Stimulated activated CD4-positive, alpha-beta T cell treated with anti-CD3 and anti-CD28 coated beads, Interleukin-2, amount 100 ng/mL, for 48 hours (primary cell): ENCODE data around the gene LMAN2.
"Not testable (repeated sequence)": the region's sequence is repeated elsewhere in the genome, so short reads cannot be mapped to it uniquely, and the experiment has no call there.

ENCODE experiments used
- DNase-seq, 2 donors: peaks; one replicate each; pipeline ENCODE4 v3.0.0-alpha.2; 2020

LMAN2 gene

GRCh38 chr5:177320879-177321278 lies 30.6 kb downstream of the LMAN2 start:
- no peak for DNase-seq

- DNase-seq = no peak
Measured at GRCh38 chr5:177319913-177320588, 31.4 kb downstream of the LMAN2 start.

- DNase-seq = peak; percentile 73 to 76
Measured at GRCh38 chr5:177317959-177318377, 33.5 kb downstream of the LMAN2 start.

DNA sequence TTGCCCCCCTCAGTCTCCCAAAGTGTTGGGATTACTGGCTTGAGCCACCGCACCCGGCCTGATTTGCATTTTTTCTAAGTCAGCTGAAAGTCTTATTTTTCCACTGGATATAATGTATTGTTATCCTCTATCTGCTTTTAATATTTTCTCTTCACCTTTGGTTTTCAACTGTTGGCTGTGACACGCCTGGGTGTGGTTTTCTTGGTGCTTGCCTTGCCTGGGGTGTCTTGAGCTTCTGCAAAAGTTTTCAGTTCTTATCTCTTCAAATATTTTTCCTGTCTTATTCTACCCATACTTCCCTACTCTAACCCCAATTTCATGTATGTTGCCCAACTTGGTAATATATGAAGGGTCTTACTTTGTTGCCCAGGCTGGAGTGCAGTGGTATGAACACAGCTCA lies 35.5 kb downstream of the LMAN2 start:
- DNase-seq = no peak

- DNase-seq = no peak
Measured at GRCh38 chr5:177315411-177315810, 36.1 kb downstream of the LMAN2 start.

GRCh38 chr5:177314376-177315342 lies 36.8 kb downstream of the LMAN2 start:
- DNase-seq = no peak

- DNase-seq = no peak
Measured at GRCh38 chr5:177313561-177314259, 37.8 kb downstream of the LMAN2 start.

- DNase-seq = no peak
Measured at GRCh38 chr5:177312649-177313181, 38.8 kb downstream of the LMAN2 start.

DNA sequence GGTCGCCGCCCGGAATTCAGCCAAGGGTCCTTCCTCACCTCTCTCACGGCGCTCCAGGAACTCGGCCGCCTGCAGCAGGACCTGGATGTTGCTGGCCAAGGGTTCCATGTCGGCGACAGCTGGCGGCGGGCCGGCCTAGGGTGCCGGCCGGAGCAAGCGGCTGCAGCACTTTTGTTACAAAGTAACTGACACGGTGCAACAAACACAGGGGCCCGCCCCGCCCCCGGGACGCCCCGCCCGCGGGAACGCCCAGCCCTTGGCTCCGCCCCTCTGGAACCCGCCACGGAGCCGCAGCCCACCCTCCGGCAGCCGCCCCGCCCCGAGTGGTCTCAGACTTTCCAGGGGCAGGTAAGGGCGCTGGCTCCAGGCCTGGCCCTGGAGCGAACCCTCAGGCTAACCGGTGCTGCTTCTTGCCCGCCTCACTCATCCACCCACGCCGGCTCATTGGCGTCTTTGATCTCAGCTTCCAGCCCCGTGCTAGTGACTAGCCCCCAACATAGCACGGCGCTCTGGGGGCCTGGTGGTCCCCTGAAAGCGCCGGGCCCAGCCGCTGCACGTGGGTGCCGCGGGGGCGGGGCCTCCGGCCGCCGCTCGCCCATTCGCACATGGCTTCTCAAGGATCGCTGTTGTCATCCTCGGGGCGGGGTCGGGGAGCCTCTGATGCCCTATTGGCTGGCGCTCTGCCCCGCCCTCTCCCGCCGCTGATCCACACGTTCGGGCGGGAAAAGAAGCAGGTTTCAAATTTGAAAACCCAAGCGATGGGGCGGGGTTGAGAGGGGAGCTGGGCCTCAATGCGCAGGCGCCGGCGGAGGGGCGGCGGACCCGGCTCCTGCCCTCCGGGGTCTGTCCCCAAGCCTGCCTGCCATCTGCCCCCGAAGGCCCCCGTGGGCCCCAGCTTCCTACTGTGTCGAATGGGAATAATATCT lies 39.5 kb downstream of the LMAN2 start, which contains the start of gene MXD3:
MXD3 (minus strand) TSS at position 176 of the 926 bp plus-strand sequence; CDS start at position 108, 68 bp downstream.
- peak; percentile 94 to 95 for DNase-seq

GRCh38 chr5:177311392-177311722 lies 40.1 kb downstream of the LMAN2 start:
- DNase-seq = no peak

GRCh38 chr5:177310757-177311391 lies 40.6 kb downstream of the LMAN2 start:
- no peak for DNase-seq

- no peak for DNase-seq
Measured at GRCh38 chr5:177310332-177310731, 41.1 kb downstream of the LMAN2 start.

- peak; percentile 70 to 79 for DNase-seq
Measured at GRCh38 chr5:177309351-177310191, 41.9 kb downstream of the LMAN2 start.

DNA sequence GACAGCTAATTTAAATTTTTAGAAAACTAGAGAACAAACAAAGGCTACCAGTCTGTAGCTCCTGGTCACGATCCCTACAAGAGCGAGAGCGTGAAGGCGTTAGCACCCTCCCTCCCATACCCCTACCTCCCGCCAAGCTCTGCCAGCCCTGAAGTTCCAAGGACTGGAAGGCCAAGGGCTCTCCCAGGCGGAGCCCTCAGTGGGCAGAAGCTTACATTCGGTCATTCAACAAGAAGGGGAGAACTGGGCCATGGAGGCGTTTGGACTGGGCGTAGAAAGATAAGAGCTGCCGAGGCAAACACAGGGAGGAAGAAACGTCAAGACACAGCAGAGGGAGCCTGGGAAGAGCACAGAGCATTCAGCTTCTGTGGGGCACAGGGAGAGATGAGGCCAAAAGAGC lies 42.7 kb downstream of the LMAN2 start:
- DNase-seq = no peak

DNA sequence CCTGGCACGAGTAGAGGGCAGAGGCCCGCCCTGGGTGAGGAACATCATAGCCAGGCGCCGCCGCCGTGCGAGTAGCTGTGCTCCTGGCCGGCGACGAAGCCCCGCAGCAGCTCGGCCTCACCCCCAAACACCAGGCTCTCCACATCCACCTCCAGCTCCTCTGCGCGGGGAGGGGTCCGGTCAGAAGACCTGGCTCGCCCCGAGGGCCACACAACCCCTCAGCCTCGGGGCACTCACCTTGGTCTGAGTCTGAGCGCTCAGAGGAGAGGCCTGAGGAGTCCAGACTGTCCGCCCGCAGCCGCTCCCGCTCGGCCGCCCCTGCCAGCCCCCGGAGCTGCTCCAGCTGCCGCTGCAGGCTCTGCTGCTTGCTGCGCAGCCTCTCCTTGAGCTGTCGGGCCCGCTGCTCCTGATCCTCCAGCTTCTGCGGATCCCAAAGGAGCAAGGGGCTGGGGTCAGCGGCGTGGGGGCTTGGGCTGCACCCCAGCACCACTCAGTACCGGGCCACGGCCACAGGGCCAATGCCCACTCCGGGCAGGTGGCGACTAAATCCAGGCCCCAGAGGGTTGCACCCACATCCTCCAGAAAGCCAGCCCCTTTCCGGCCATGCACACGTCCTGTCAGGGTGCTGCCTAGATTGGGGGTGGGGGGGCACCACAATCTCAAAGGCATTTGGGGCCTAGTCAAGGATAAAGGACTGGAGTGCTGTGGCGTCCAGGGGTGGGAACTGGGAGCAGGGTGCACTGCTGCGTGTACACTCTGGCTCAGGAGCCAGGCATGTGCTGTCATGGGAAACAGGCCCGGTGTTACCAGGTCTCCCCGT lies 43.7 kb downstream of the LMAN2 start:
- no peak for DNase-seq

DNA sequence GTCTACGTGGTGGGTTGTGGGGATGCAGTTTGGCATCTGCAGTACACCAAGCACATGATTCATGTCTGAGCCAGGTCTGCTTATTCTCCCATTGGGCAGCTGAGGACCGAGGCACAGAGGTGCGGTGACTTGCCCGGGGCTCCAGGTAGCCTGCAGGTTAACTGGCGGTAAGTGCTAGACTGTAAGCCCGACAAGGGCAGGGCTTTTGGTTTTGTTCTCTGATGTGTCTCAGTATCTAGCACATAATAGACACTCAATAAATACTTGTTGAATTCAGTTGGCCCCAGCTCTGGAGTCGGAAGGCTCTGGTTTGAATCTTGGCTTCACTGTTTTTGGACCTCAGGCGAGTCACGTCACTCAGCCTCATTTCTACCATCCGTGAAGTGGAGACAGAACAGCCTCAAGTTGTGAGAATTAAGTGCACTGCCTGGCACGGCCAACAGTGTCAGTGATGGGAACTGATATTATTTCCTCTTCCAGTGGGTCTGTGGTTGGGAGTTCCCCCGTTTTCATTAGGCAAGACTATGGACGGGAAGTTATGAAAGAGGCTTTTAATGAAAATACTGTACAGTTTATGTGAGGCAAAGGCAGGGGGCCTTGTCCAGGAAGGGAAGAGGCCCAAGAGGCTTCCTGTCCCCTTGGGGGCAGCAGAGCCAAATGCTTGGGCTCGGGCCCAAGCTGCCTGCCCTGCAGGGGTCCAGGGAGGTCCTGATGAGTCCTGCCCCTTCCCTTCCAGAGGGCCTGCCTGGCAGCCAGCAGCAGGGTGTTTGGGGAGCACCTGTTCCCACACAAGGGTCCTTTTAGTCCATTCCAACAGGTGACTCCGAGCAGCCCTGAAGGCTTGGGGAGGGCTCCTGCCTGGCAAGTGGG lies 44.6 kb downstream of the LMAN2 start:
- no peak for DNase-seq

DNA sequence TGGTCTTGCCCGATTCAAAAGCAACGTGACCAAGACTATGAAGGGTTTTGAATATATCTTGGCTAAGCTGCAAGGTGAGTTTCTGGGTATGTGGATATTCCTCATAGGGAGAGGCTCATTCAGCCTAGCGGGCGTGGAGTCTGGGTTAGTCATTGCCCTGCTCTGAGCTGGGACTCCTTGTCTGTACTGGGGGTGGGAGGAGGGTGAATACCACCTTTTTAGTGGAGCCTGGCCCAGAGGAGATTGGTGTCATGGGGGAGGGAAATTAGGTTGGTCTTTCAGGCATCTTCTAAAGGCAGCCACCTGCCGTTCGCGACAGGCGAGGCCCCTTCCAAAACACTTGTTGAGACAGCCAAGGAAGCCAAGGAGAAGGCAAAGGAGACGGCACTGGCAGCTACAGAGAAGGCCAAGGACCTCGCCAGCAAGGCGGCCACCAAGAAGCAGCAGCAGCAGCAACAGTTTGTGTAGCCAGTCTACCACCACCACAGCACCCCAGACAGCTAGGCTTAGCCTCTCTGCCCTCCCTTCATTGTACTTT lies 45.3 kb downstream of the LMAN2 start:
- not testable (repeated sequence) for DNase-seq
